ENCODE data around the gene POP7.

DNA sequence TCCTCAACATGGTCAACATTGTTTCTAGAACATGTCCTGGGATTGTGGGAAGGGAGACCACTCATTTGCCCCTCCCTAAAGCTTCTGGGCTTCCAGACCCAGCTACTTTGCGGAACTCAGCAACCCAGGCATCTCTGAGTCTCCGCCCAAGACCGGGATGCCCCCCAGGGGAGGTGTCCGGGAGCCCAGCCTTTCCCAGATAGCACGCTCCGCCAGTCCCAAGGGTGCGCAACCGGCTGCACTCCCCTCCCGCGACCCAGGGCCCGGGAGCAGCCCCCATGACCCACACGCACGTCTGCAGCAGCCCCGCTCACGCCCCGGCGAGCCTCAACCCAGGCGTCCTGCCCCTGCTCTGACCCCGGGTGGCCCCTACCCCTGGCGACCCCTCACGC, 14.4 kb downstream of the POP7 start, which contains the start of gene EPO:
- TF ChIP-seq, protein P1, sequence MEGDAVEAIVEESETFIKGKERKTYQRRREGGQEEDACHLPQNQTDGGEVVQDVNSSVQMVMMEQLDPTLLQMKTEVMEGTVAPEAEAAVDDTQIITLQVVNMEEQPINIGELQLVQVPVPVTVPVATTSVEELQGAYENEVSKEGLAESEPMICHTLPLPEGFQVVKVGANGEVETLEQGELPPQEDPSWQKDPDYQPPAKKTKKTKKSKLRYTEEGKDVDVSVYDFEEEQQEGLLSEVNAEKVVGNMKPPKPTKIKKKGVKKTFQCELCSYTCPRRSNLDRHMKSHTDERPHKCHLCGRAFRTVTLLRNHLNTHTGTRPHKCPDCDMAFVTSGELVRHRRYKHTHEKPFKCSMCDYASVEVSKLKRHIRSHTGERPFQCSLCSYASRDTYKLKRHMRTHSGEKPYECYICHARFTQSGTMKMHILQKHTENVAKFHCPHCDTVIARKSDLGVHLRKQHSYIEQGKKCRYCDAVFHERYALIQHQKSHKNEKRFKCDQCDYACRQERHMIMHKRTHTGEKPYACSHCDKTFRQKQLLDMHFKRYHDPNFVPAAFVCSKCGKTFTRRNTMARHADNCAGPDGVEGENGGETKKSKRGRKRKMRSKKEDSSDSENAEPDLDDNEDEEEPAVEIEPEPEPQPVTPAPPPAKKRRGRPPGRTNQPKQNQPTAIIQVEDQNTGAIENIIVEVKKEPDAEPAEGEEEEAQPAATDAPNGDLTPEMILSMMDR (IDR thresholded peaks at IDR 0.05; ENCODE audit: insufficient read depth, low read length, poor library complexity, severe bottlenecking), result no peak
- no peak for TF ChIP-seq EZH2phosphoT487 (conservative IDR thresholded peaks at IDR 0.05; ENCODE audit: low read length)
